ENCODE measurements around the gene TLR3. TPM values are rescaled to one million over a fixed set of nuclear protein-coding genes. Genes with fewer than 3 reads are reported as not detected.

TLR3 gene
- total and polyA plus RNA-seq, 4 experiments from 2014 or later: 2.1 to 4.1 (median 2.6) TPM

DNA sequence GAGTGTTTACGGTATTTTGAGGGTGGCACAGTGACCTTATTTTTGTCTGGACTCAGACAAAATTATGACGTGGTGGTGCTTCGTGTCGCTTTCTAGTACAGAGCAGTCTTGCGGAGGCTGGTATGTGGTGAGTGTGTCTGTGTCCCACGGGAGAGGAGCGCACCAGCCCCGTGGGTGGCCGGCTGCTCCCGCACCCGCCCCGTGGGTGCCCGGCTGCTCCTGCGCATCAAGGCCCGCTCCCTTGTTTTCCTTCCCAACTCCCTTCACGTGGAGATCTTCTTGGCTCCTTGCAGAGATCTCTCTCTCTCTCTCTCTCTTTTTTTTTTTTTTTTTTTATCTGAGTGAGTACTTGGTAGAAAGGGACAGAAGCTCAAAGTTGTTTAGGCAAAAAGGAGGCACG is 23.3 kb downstream of the TLR3 start:
- Histone ChIP-seq H3K27me3 (ENCODE audit: insufficient read depth, low read length) (peaks cover 3% of the 10 kb centered on the region), H3K36me3 (ENCODE audit: insufficient read depth, low read length) (no peaks in the 10 kb centered on the region), H3K27ac (ENCODE audit: low read depth, low read length) (no peak overlapping the region), H3K4me1 (ENCODE audit: insufficient read depth, low read length) (no peaks in the 10 kb centered on the region), H3K9me3 (ENCODE audit: control insufficient read depth in 1 of 2, low read length in 2 of 2) (no peaks in the 10 kb centered on the region), H3K4me3 (ENCODE audit: low read length in 2 of 2) (no peak overlapping the region)
- intact Hi-C loops (cut with micrococcal nuclease): no loop called here
- Mint-ChIP-seq H3K27me3 (peaks cover 6% of the 10 kb centered on the region in 2 donors), H3K36me3 (peaks cover 0 to 4% of the 10 kb centered on the region in 2 donors), H3K4me1 (peaks cover 0 to 1% (median 0%) of the 10 kb centered on the region in 4 donors), H3K9me3 (peaks cover 0 to 6% (median 0%) of the 10 kb centered on the region in 8 donors), H3K27ac (no peak overlapping the region), H3K4me3 (no peak overlapping the region)
- ChIA-PET POLR2A (ENCODE audit: partially characterized antibody) (no interaction called here), CTCF (ENCODE audit: partially characterized antibody) (no interaction called here)
- DNase-seq: no peak

- Histone ChIP-seq H3K4me1 (ENCODE audit: insufficient read depth, low read length) (no peaks in the 10 kb centered on the region), H3K27ac (ENCODE audit: low read depth, low read length) (no peak overlapping the region), H3K36me3 (ENCODE audit: insufficient read depth, low read length) (no peaks in the 10 kb centered on the region), H3K9me3 (ENCODE audit: control insufficient read depth in 1 of 2, low read length in 2 of 2) (no peaks in the 10 kb centered on the region), H3K4me3 (ENCODE audit: low read length in 2 of 2) (no peak overlapping the region), H3K27me3 (ENCODE audit: insufficient read depth, low read length) (peaks cover 3% of the 10 kb centered on the region)
- CTCF ChIA-PET (ENCODE audit: partially characterized antibody): no interaction called here
- Mint-ChIP-seq H3K27ac (no peak overlapping the region), H3K36me3 (peaks cover 0 to 4% of the 10 kb centered on the region in 2 donors), H3K27me3 (peaks cover 8 to 12% of the 10 kb centered on the region in 2 donors), H3K9me3 (no peaks in the 10 kb centered on the region), H3K4me1 (peaks cover 0 to 1% (median 0%) of the 10 kb centered on the region in 4 donors), H3K4me3 (no peak overlapping the region)
- POLR2A ChIA-PET (ENCODE audit: partially characterized antibody): no interaction called here
- intact Hi-C loops (cut with micrococcal nuclease): no loop called here
- DNase-seq: no peak
Observed at GRCh38 chr4:186095406-186095805, 26.4 kb downstream of the TLR3 start.

- H3K36me3 Mint-ChIP-seq: no peaks in the 10 kb centered on the region
- POLR2A ChIA-PET (ENCODE audit: partially characterized antibody): no interaction called here
Observed at GRCh38 chr4:186096681-186097165, 27.8 kb downstream of the TLR3 start.

GRCh38 chr4:186097386-186097785 is 28.4 kb downstream of the TLR3 start:
- H3K9me3 ChIP-seq (ENCODE audit: control insufficient read depth in 1 of 2, low read length in 2 of 2): no peaks in the 10 kb centered on the region
- no peaks in the 10 kb centered on the region for H3K36me3 Mint-ChIP-seq
- H3K4me3 Mint-ChIP-seq: no peak overlapping the region
- H3K27me3 ChIP-seq (ENCODE audit: insufficient read depth, low read length): peaks cover 3% of the 10 kb centered on the region
- H3K4me3 ChIP-seq (ENCODE audit: low read length in 2 of 2): no peak overlapping the region
- H3K27me3 Mint-ChIP-seq: peaks cover 10 to 20% of the 10 kb centered on the region in 2 donors
- H3K27ac ChIP-seq (ENCODE audit: low read depth, low read length): no peak overlapping the region
- H3K36me3 ChIP-seq (ENCODE audit: insufficient read depth, low read length): no peaks in the 10 kb centered on the region
- no peak for DNase-seq
- H3K27ac Mint-ChIP-seq: peak overlapping the region in 1 of 7 donors; percentile 9
- ChIA-PET POLR2A (ENCODE audit: partially characterized antibody) (no interaction called here), CTCF (ENCODE audit: partially characterized antibody) (no interaction called here)
- peaks cover 0 to 1% (median 0%) of the 10 kb centered on the region in 4 donors for H3K4me1 Mint-ChIP-seq
- no peaks in the 10 kb centered on the region for H3K4me1 ChIP-seq (ENCODE audit: insufficient read depth, low read length)
- no peaks in the 10 kb centered on the region for H3K9me3 Mint-ChIP-seq
- intact Hi-C loops (cut with micrococcal nuclease): no loop called here

More at GRCh38 chr4:186096681-186097165, 27.8 kb downstream of the TLR3 start:
- Mint-ChIP-seq H3K9me3 (no peaks in the 10 kb centered on the region), H3K4me1 (peaks cover 0 to 1% (median 0%) of the 10 kb centered on the region in 4 donors), H3K27me3 (peaks cover 8 to 17% of the 10 kb centered on the region in 2 donors), H3K27ac (no peak overlapping the region), H3K4me3 (no peak overlapping the region)
- H3K36me3 ChIP-seq (ENCODE audit: insufficient read depth, low read length): no peaks in the 10 kb centered on the region
- H3K27me3 ChIP-seq (ENCODE audit: insufficient read depth, low read length): peaks cover 3% of the 10 kb centered on the region
- H3K4me3 ChIP-seq (ENCODE audit: low read length in 2 of 2): no peak overlapping the region
- CTCF ChIA-PET (ENCODE audit: partially characterized antibody): no interaction called here
- no peak overlapping the region for H3K27ac ChIP-seq (ENCODE audit: low read depth, low read length)
- DNase-seq: no peak
- H3K4me1 ChIP-seq (ENCODE audit: insufficient read depth, low read length): no peaks in the 10 kb centered on the region
- intact Hi-C loops (cut with micrococcal nuclease): no loop called here
- H3K9me3 ChIP-seq (ENCODE audit: control insufficient read depth in 1 of 2, low read length in 2 of 2): no peaks in the 10 kb centered on the region

DNA sequence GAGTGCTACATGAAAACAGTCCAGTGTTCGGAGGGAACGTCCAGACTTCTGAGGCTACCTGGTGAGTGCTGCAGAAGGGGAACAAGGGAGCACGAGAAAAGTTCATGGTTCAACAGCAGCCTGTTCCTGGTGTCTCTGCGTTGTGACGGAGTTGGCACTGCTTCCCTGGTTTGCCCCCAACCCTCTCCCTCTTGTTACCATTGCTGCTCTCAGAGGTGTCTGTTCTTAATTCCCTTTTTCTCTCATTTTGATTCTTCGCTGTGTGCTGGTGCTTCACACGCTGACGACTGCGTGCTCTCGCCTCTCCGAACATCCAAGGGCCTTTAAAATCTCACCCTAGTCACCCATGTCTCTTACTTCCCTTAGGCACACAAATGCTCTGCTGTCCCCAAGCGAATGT is 34.0 kb downstream of the TLR3 start:
- no peak overlapping the region for H3K27ac Mint-ChIP-seq
- CTCF ChIA-PET (ENCODE audit: partially characterized antibody): no interaction called here
- no peaks in the 10 kb centered on the region for H3K9me3 Mint-ChIP-seq
- no peak for DNase-seq
- intact Hi-C loops (cut with micrococcal nuclease): no loop called here
- H3K4me1 Mint-ChIP-seq: peaks cover 4 to 10% (median 7%) of the 10 kb centered on the region in 4 donors
- Histone ChIP-seq H3K27me3 (ENCODE audit: insufficient read depth, low read length) (peaks cover 7% of the 10 kb centered on the region), H3K36me3 (ENCODE audit: insufficient read depth, low read length) (no peaks in the 10 kb centered on the region), H3K4me1 (ENCODE audit: insufficient read depth, low read length) (peaks cover 5% of the 10 kb centered on the region), H3K27ac (ENCODE audit: low read depth, low read length) (no peak overlapping the region), H3K4me3 (ENCODE audit: low read length in 2 of 2) (no peak overlapping the region), H3K9me3 (ENCODE audit: control insufficient read depth in 1 of 2, low read length in 2 of 2) (no peaks in the 10 kb centered on the region)
- peak overlapping the region in 1 of 8 donors; percentile 32 for H3K4me3 Mint-ChIP-seq
- no peaks in the 10 kb centered on the region for H3K36me3 Mint-ChIP-seq
- peaks cover 34 to 43% of the 10 kb centered on the region in 2 donors for H3K27me3 Mint-ChIP-seq
- POLR2A ChIA-PET (ENCODE audit: partially characterized antibody): no interaction called here

DNA sequence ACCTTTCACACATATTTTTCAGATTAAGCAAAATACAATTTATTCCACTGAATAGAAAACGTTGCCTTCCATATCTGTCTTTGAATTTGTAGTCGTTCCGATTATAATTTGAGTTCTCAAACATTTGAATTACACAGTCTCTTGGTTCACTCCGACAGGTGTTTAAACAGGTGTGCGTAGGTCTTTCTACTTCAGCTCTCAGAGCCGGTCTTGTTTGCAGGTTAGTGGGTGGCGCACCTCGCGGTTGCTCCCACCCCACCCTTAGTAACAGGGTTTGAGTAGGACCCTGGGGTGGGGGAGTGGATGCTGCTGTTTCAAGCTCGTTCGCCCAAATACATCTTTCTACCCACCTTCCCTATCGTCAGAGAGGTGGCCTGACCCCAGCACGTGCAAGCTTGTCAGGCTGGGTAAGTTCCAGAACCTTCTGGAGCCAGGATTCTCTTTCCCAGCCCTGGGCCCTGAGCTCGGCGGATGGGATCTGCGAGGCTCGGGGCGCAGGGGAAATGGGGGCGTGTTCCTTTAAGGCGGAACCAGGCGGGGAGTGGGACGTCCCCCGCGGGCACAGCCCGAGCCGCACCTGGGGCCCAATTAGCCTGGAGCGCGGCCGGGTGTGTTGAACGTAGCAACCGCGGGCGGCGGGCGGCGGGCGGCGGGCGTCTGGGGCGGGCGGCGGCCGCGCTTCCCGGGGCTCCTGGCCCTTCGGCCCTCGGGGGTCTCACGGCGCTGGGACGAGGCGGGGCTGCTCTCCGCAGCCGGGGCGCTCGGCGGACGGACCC is 35.3 kb downstream of the TLR3 start, which contains the start of gene FAM149A:
TSS of gene FAM149A (plus strand) at position 591 of the 776 bp plus-strand sequence.
- peak within 1 kb of the TSS; percentile 72 to 93 (median 85) for H3K4me3 Mint-ChIP-seq
- Histone ChIP-seq H3K4me1 (ENCODE audit: insufficient read depth, low read length) (peaks cover 5% of the 10 kb centered on the region), H3K27ac (ENCODE audit: low read depth, low read length) (no peak within 1 kb of the TSS), H3K4me3 (ENCODE audit: low read length in 2 of 2) (peak within 1 kb of the TSS in 1 of 2 donors; percentile 38), H3K27me3 (ENCODE audit: insufficient read depth, low read length) (peaks cover 7% of the 10 kb centered on the region), H3K9me3 (ENCODE audit: control insufficient read depth in 1 of 2, low read length in 2 of 2) (no peaks in the 10 kb centered on the region), H3K36me3 (ENCODE audit: insufficient read depth, low read length) (no peaks in the 10 kb centered on the region)
- DNase-seq: peak; percentile 25 to 48 (median 43)
- CTCF ChIA-PET (ENCODE audit: partially characterized antibody): no interaction called here
- H3K27ac Mint-ChIP-seq: peak within 1 kb of the TSS in 3 of 7 donors; percentile 8 to 65 (median 14)
- H3K4me1 Mint-ChIP-seq: peaks cover 4 to 10% (median 7%) of the 10 kb centered on the region in 4 donors
- intact Hi-C loops (cut with micrococcal nuclease): no loop called here
- H3K9me3 Mint-ChIP-seq: no peaks in the 10 kb centered on the region
- no peaks in the 10 kb centered on the region for H3K36me3 Mint-ChIP-seq
- POLR2A ChIA-PET (ENCODE audit: partially characterized antibody): interaction anchor here (1.0 to 2.0 kb wide), 2 partner anchors 36 to 86 kb away, joined by 5 to 6 read pairs; partner anchors contain the start of genes CYP4V2 and TLR3
- peaks cover 37 to 48% of the 10 kb centered on the region in 2 donors for H3K27me3 Mint-ChIP-seq

DNA sequence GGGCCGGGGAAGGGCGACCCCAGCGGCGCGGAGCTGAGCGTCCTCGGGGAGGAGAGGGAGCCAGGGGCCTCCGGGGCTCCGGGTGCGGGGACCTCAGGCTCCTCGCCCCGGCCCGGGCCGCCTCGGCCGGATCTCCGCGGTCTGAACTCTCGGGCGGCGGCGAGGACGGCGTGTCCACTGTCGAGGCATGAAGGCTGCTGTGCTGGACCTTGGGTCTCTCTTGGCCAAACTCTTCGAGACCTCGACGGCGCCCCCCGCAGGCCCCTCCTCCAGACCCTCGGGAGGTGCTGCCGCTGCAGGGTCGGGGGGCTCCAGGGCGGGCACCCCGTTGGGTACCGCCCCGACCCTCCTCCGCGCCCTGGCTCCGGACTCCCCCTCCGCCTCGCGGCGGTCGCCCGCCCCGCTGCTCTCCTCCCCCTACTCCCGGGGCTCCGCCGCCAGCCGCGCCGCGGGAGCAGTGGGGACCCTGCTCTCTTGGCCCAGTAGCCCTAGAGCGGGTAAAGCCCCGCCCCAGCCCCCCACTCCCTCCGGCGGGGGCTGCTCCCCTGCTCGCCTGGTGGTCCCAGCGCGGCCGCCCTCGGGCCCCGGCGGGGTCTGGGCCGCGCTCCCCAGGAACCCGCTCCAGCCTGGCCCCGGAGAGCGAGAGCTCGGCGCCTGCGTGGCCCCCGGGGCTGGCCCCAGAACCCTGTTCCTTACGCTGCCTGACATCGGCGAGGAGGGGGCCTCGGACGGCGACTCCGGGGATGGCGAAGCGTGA is 36.1 kb downstream of the TLR3 start:
- Mint-ChIP-seq H3K4me3 (peak overlapping the region; percentile 72 to 93 (median 85)), H3K4me1 (peaks cover 4 to 10% (median 7%) of the 10 kb centered on the region in 4 donors), H3K27me3 (peaks cover 38 to 43% of the 10 kb centered on the region in 2 donors), H3K27ac (peak overlapping the region in 2 of 7 donors; percentile 14 to 65), H3K36me3 (no peaks in the 10 kb centered on the region), H3K9me3 (no peaks in the 10 kb centered on the region)
- no peak overlapping the region for H3K27ac ChIP-seq (ENCODE audit: low read depth, low read length)
- peaks cover 7% of the 10 kb centered on the region for H3K27me3 ChIP-seq (ENCODE audit: insufficient read depth, low read length)
- ChIA-PET POLR2A (ENCODE audit: partially characterized antibody) (interaction anchor here (1.0 to 2.0 kb wide), 2 partner anchors 37 to 86 kb away, joined by 5 to 6 read pairs; partner anchors contain the start of genes CYP4V2 and TLR3), CTCF (ENCODE audit: partially characterized antibody) (no interaction called here)
- peaks cover 5% of the 10 kb centered on the region for H3K4me1 ChIP-seq (ENCODE audit: insufficient read depth, low read length)
- H3K9me3 ChIP-seq (ENCODE audit: control insufficient read depth in 1 of 2, low read length in 2 of 2): no peaks in the 10 kb centered on the region
- H3K4me3 ChIP-seq (ENCODE audit: low read length in 2 of 2): peak overlapping the region in 1 of 2 donors; percentile 38
- H3K36me3 ChIP-seq (ENCODE audit: insufficient read depth, low read length): no peaks in the 10 kb centered on the region
- intact Hi-C loops (cut with micrococcal nuclease): no loop called here
- DNase-seq: peak in 2 of 5 donors; percentile 6 to 9
